Activated gamma-delta T cell treated with anti-CD3 and anti-CD28 coated beads, Interleukin-2, amount 50 U/mL, for 16 hours (primary cell): Measurements from ENCODE around the gene P2RX5.

Experiments used
- DNase-seq: peaks from one replicate; pipeline ENCODE4 v3.0.0-alpha.2; 2020; ENCODE audit warnings: low read depth

P2RX5 gene

GRCh38 chr17:3681565-3681964 is 14.4 kb downstream of the P2RX5 start:
- DNase-seq: no peak

- DNase-seq: no peak
Observed at GRCh38 chr17:3681057-3681456, 14.9 kb downstream of the P2RX5 start.

GRCh38 chr17:3679531-3680126 is 16.3 kb downstream of the P2RX5 start:
- no peak for DNase-seq

- no peak for DNase-seq
Observed at GRCh38 chr17:3678821-3679530, 17.0 kb downstream of the P2RX5 start.

- no peak for DNase-seq
Observed at GRCh38 chr17:3678095-3678820, 17.7 kb downstream of the P2RX5 start.

- no peak for DNase-seq
Observed at GRCh38 chr17:3675886-3676285, 20.1 kb downstream of the P2RX5 start.

- DNase-seq: no peak
Observed at GRCh38 chr17:3672571-3672970, 23.4 kb downstream of the P2RX5 start.

- DNase-seq: no peak
Observed at GRCh38 chr17:3669548-3669947, 26.4 kb downstream of the P2RX5 start.

- DNase-seq: no peak
Observed at GRCh38 chr17:3669085-3669347, 26.9 kb downstream of the P2RX5 start.

- peak; percentile 98 for DNase-seq
Observed at GRCh38 chr17:3668279-3669084, 27.5 kb downstream of the P2RX5 start, which contains the start of the genes EMC6 and TAX1BP3. EMC6 (plus strand) TSS chr17:3668812; CDS start chr17:3669147, 335 bp downstream. TAX1BP3 (minus strand) TSS chr17:3668578; CDS start chr17:3668526, 52 bp downstream.

GRCh38 chr17:3667366-3668278 is 28.3 kb downstream of the P2RX5 start:
- peak; percentile 3 for DNase-seq

- DNase-seq: no peak
Observed at GRCh38 chr17:3666516-3666915, 29.4 kb downstream of the P2RX5 start.

GRCh38 chr17:3665834-3666233 is 30.1 kb downstream of the P2RX5 start:
- no peak for DNase-seq

- no peak for DNase-seq
Observed at GRCh38 chr17:3663102-3664011, 32.6 kb downstream of the P2RX5 start.

GRCh38 chr17:3660311-3660891 is 35.6 kb downstream of the P2RX5 start:
- no peak for DNase-seq

- no peak for DNase-seq
Observed at GRCh38 chr17:3659541-3660111, 36.3 kb downstream of the P2RX5 start.

GRCh38 chr17:3658784-3659449 is 37.0 kb downstream of the P2RX5 start:
- no peak for DNase-seq

GRCh38 chr17:3657874-3658783 is 37.8 kb downstream of the P2RX5 start:
- DNase-seq: no peak
